ENCODE data around the gene MED10. TPM values are rescaled to one million over a fixed set of nuclear protein-coding genes. Genes with fewer than 3 reads are reported as not detected.

MED10 gene
- total RNA-seq, 6 experiments from 2014 or later, result 41.1 to 48.1 (median 45.9) TPM

DNA sequence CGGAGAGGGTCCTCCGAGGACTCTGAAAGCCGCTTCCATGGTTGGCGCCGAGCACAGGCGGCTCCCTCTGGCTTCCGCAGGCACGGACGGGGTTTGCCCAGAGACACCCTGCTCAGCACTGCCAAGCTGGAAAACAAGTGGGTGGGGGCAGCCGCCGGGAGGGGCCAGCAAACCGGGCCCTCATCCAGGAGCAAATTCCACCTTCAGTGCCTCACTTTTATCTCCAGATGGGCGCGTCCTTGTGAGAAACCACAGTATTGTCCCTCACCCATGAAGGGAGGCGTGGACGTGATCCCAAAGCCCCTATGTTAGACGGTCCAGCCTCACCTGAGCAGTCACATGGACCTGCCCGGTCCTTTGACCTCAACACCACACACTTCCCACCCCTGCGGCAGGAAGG lies 29.0 kb downstream of the MED10 start:
- H3K9me3 Mint-ChIP-seq, result peaks cover 3% of the 10 kb centered on the region; the same call in 1 of the 2 replicates
- no peak overlapping the region for H3K27ac Mint-ChIP-seq
- TF ChIP-seq, protein P1, sequence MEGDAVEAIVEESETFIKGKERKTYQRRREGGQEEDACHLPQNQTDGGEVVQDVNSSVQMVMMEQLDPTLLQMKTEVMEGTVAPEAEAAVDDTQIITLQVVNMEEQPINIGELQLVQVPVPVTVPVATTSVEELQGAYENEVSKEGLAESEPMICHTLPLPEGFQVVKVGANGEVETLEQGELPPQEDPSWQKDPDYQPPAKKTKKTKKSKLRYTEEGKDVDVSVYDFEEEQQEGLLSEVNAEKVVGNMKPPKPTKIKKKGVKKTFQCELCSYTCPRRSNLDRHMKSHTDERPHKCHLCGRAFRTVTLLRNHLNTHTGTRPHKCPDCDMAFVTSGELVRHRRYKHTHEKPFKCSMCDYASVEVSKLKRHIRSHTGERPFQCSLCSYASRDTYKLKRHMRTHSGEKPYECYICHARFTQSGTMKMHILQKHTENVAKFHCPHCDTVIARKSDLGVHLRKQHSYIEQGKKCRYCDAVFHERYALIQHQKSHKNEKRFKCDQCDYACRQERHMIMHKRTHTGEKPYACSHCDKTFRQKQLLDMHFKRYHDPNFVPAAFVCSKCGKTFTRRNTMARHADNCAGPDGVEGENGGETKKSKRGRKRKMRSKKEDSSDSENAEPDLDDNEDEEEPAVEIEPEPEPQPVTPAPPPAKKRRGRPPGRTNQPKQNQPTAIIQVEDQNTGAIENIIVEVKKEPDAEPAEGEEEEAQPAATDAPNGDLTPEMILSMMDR (IDR thresholded peaks at IDR 0.05), result no peak
- H3K36me3 Mint-ChIP-seq (ENCODE audit: low read depth), result no peaks in the 10 kb centered on the region
- H3K4me1 Mint-ChIP-seq (ENCODE audit: low read depth), result no peaks in the 10 kb centered on the region
- no peak overlapping the region for H3K4me3 Mint-ChIP-seq
- DNase-seq, result no peak
- H3K27me3 Mint-ChIP-seq (ENCODE audit: insufficient read depth), result peaks cover 21% of the 10 kb centered on the region

- Mint-ChIP-seq H3K4me3 (no peak overlapping the region), H3K36me3 (ENCODE audit: low read depth) (no peaks in the 10 kb centered on the region), H3K27ac (no peak overlapping the region), H3K27me3 (ENCODE audit: insufficient read depth) (peaks cover 23% of the 10 kb centered on the region), H3K9me3 (peaks cover 3% of the 10 kb centered on the region; the same call in 1 of the 2 replicates), H3K4me1 (ENCODE audit: low read depth) (no peaks in the 10 kb centered on the region)
- TF ChIP-seq, protein P1 (IDR thresholded peaks at IDR 0.05), result no peak
- no peak for DNase-seq
Measured at GRCh38 chr5:6348476-6349000, 29.8 kb downstream of the MED10 start.

DNA sequence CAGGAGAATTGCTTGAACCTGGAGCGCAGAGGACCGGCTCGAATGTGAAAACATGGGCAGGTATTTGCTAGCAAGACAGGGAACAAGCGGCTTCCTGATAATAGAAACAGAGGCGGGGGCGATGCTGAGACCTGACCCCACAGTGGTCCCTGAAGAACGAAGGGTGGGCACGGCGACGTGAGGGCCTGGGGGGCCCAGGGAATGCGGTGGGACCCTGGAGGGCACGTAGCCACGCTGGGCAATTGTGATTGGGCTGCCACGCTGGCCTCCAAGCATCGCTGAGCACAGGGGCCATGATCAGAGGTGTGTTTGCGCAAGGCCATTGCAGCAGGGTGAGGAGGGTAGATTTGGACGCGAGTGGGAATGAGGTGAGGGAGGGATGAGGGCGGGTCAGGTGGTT lies 30.7 kb downstream of the MED10 start:
- Mint-ChIP-seq H3K4me3 (no peak overlapping the region), H3K9me3 (peaks cover 3% of the 10 kb centered on the region; the same call in 1 of the 2 replicates), H3K36me3 (ENCODE audit: low read depth) (no peaks in the 10 kb centered on the region), H3K4me1 (ENCODE audit: low read depth) (no peaks in the 10 kb centered on the region), H3K27ac (no peak overlapping the region), H3K27me3 (ENCODE audit: insufficient read depth) (peaks cover 18% of the 10 kb centered on the region)
- no peak for DNase-seq
- TF ChIP-seq, protein P1 (IDR thresholded peaks at IDR 0.05), result no peak

GRCh38 chr5:6347165-6347564 lies 31.2 kb downstream of the MED10 start:
- Mint-ChIP-seq H3K4me3 (no peak overlapping the region), H3K27me3 (ENCODE audit: insufficient read depth) (peaks cover 17% of the 10 kb centered on the region), H3K36me3 (ENCODE audit: low read depth) (no peaks in the 10 kb centered on the region), H3K4me1 (ENCODE audit: low read depth) (no peaks in the 10 kb centered on the region), H3K27ac (no peak overlapping the region), H3K9me3 (peaks cover 3% of the 10 kb centered on the region; the same call in 1 of the 2 replicates)
- DNase-seq, result no peak
- TF ChIP-seq, protein P1 (IDR thresholded peaks at IDR 0.05), result no peak

DNA sequence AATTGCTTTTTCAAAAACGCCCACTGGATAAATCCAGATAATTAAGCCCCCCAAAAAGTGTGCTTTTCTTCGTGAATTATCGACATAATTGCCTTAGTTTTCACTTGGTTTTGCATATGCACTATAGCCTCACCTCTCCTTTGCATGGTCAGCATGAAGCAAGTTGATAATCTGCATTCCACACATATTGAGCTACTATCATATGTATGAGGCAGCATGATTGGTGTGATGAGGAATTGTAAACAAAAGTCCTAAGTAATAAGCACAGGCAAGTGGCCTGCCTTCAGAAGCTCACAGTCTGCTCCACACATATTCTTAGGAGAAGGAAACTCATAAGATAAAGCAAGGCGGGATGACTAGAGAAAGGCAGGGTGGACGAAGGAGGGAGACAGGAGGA lies 33.8 kb downstream of the MED10 start:
- Mint-ChIP-seq H3K27ac (no peak overlapping the region), H3K9me3 (peaks cover 3% of the 10 kb centered on the region; the same call in 1 of the 2 replicates), H3K4me1 (ENCODE audit: low read depth) (no peaks in the 10 kb centered on the region), H3K4me3 (no peak overlapping the region), H3K27me3 (ENCODE audit: insufficient read depth) (peaks cover 14% of the 10 kb centered on the region), H3K36me3 (ENCODE audit: low read depth) (no peaks in the 10 kb centered on the region)
- DNase-seq, result no peak
- TF ChIP-seq, protein P1 (IDR thresholded peaks at IDR 0.05), result no peak
